ENCODE data around the gene S1PR3. TPM values are rescaled to one million over a fixed set of nuclear protein-coding genes. Genes with fewer than 3 reads are reported as not detected.

Gene S1PR3
- polyA plus RNA-seq, 1 experiment: 33.1 TPM

- H3K4me3 ChIP-seq (ENCODE audit: low read depth, low read length): no peak overlapping the region
- ChIA-PET CTCF (interaction anchor here (0.6 to 1.4 kb wide), 2 partner anchors 23 to 412 kb away, joined by 3 to 4 read pairs; no protein-coding TSS in a partner anchor), POLR2A (interaction anchor here (0.6 kb wide), 1 partner anchor 392 kb away, joined by 5 read pairs; no protein-coding TSS in a partner anchor)
- H3K9me3 ChIP-seq (ENCODE audit: control insufficient read depth, insufficient read depth, low read length): no peaks in the 10 kb centered on the region
- no peak for DNase-seq (ENCODE audit: low read depth, low spot score)
- H3K27ac ChIP-seq (ENCODE audit: low read depth, low read length): no peak overlapping the region
- no peaks in the 10 kb centered on the region for H3K27me3 ChIP-seq (ENCODE audit: control insufficient read depth, insufficient read depth, low read length)
- no peak for TF ChIP-seq CTCF (IDR thresholded peaks at IDR 0.05; ENCODE audit: low read depth, low read length)
These were observed 11.7 kb downstream of the S1PR3 start for GRCh38 chr9:89002987-89003386.

DNA sequence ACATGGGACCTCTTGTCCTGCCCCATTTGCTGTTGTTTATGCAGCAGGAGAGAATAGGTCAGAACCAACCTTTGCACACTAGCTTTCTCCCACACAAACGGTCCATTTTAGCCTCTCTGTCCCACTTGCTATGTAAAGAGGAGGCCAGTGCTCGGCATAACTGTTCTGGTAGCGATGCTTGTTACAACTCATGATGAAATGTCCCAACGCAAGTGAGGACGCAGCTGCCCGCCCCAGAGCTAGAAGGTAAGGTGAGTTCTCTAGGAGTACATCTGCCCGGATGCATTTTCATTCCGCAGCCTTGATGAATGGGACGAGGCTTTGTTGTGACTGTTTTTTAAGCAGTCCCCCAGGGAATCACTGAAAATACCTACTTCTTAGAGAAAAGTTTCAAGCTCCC lies 14.1 kb downstream of the S1PR3 start:
- ChIA-PET CTCF (interaction anchor here (0.6 kb wide), 1 partner anchor 256 kb away, joined by 4 read pairs; no protein-coding TSS in a partner anchor), POLR2A (no interaction called here)
- Histone ChIP-seq H3K9me3 (ENCODE audit: control insufficient read depth, insufficient read depth, low read length) (no peaks in the 10 kb centered on the region), H3K4me3 (ENCODE audit: low read depth, low read length) (no peak overlapping the region), H3K27ac (ENCODE audit: low read depth, low read length) (no peak overlapping the region), H3K27me3 (ENCODE audit: control insufficient read depth, insufficient read depth, low read length) (no peaks in the 10 kb centered on the region)
- TF ChIP-seq CTCF (IDR thresholded peaks at IDR 0.05; ENCODE audit: low read depth, low read length): no peak
- no peak for DNase-seq (ENCODE audit: low read depth, low spot score)

DNA sequence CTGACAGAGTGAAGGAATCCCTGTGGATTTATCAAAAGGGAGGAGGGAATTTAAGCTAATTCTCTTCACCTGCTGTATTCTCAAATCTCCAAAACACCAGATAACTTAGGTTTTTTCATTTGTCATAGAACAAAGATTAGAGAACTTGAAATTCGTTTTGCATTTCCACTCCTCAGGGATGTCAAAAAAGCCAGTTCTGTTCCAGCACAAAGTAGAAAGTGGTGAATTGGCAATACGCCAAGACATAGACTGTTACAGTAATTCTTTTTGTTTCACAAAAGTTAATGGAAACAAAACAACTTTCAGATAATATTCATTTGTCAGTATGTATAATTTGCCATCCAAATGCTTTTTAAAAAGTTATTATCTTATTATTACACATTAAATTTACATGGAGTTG lies 15.0 kb downstream of the S1PR3 start:
- H3K27ac ChIP-seq (ENCODE audit: low read depth, low read length): no peak overlapping the region
- CTCF ChIA-PET: interaction anchor here (1.1 kb wide), 1 partner anchor 74 kb away, joined by 3 read pairs; no protein-coding TSS in a partner anchor
- TF ChIP-seq CTCF (IDR thresholded peaks at IDR 0.05; ENCODE audit: low read depth, low read length): no peak
- H3K27me3 ChIP-seq (ENCODE audit: control insufficient read depth, insufficient read depth, low read length): no peaks in the 10 kb centered on the region
- no peak overlapping the region for H3K4me3 ChIP-seq (ENCODE audit: low read depth, low read length)
- POLR2A ChIA-PET: no interaction called here
- DNase-seq (ENCODE audit: low read depth, low spot score): no peak
- no peaks in the 10 kb centered on the region for H3K9me3 ChIP-seq (ENCODE audit: control insufficient read depth, insufficient read depth, low read length)

GRCh38 chr9:89006996-89007967 lies 16.0 kb downstream of the S1PR3 start:
- Histone ChIP-seq H3K9me3 (ENCODE audit: control insufficient read depth, insufficient read depth, low read length) (no peaks in the 10 kb centered on the region), H3K27me3 (ENCODE audit: control insufficient read depth, insufficient read depth, low read length) (no peaks in the 10 kb centered on the region), H3K27ac (ENCODE audit: low read depth, low read length) (no peak overlapping the region), H3K4me3 (ENCODE audit: low read depth, low read length) (no peak overlapping the region)
- ChIA-PET CTCF (interaction anchor here (1.1 kb wide), 1 partner anchor 73 kb away, joined by 3 read pairs; no protein-coding TSS in a partner anchor), POLR2A (no interaction called here)
- no peak for TF ChIP-seq CTCF (IDR thresholded peaks at IDR 0.05; ENCODE audit: low read depth, low read length)
- DNase-seq (ENCODE audit: low read depth, low spot score): no peak
